22Rv1 (cell line): Measurements from ENCODE around the gene AGFG1.

Source experiments
- H3K27ac ChIP-seq: fragments of 450-650 bp; 2 replicates; pipeline ENCODE4 v1.5.1; 2017
- ZFX ChIP-seq: fragments of 450-650 bp; IDR thresholded peaks from 2 replicates; pipeline ENCODE4 v1.6.1; 2017; ENCODE audit warnings: antibody characterized with exemption, borderline replicate concordance
- TF ChIP-seq, protein P1 (sequence below): fragments of 450-650 bp; IDR thresholded peaks from 2 replicates; pipeline ENCODE4 v1.5.1; 2017; ENCODE audit warnings: mild to moderate bottlenecking

The AGFG1 gene

GRCh38 chr2:227607941-227608340 lies 136.0 kb downstream of the AGFG1 start:
- TF ChIP-seq ZFX, result no peak
- TF ChIP-seq, protein P1, sequence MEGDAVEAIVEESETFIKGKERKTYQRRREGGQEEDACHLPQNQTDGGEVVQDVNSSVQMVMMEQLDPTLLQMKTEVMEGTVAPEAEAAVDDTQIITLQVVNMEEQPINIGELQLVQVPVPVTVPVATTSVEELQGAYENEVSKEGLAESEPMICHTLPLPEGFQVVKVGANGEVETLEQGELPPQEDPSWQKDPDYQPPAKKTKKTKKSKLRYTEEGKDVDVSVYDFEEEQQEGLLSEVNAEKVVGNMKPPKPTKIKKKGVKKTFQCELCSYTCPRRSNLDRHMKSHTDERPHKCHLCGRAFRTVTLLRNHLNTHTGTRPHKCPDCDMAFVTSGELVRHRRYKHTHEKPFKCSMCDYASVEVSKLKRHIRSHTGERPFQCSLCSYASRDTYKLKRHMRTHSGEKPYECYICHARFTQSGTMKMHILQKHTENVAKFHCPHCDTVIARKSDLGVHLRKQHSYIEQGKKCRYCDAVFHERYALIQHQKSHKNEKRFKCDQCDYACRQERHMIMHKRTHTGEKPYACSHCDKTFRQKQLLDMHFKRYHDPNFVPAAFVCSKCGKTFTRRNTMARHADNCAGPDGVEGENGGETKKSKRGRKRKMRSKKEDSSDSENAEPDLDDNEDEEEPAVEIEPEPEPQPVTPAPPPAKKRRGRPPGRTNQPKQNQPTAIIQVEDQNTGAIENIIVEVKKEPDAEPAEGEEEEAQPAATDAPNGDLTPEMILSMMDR, result no peak

GRCh38 chr2:227608561-227609338 lies 136.8 kb downstream of the AGFG1 start:
- no peak for TF ChIP-seq ZFX
- TF ChIP-seq, protein P1, result no peak
- H3K27ac ChIP-seq, result no peak overlapping the region

More at GRCh38 chr2:227607941-227608340, 136.0 kb downstream of the AGFG1 start:
- no peak overlapping the region for H3K27ac ChIP-seq

- TF ChIP-seq, protein P1, result no peak
- TF ChIP-seq ZFX, result no peak
- H3K27ac ChIP-seq, result no peak overlapping the region
Measured at GRCh38 chr2:227610123-227610522, 138.2 kb downstream of the AGFG1 start.
